NCI-H510A treated with DMSO at 0.1 percent for 48 hours (cell line): Measurements from ENCODE around the gene FUT8.
"Not testable (repeated sequence)": the region's sequence is repeated elsewhere in the genome, so short reads cannot be mapped to it uniquely, and the experiment has no call there.

Experiments used
- DNase-seq: peaks from one replicate; lab custom pipeline; 2025; lab: John Stamatoyannopoulos, UW

FUT8 gene

GRCh38 chr14:65453807-65454480 is 41.4 kb downstream of the FUT8 start:
- DNase-seq = no peak

GRCh38 chr14:65456247-65456646 is 43.7 kb downstream of the FUT8 start:
- DNase-seq = no peak

- no peak for DNase-seq
Observed at GRCh38 chr14:65461730-65462129, 49.2 kb downstream of the FUT8 start.

- DNase-seq = no peak
Observed at GRCh38 chr14:65462411-65462810, 49.9 kb downstream of the FUT8 start.

- DNase-seq = peak; percentile 33
Observed at GRCh38 chr14:65465584-65465983, 53.1 kb downstream of the FUT8 start.

GRCh38 chr14:65467926-65468325 is 55.4 kb downstream of the FUT8 start:
- DNase-seq = not testable (repeated sequence)

GRCh38 chr14:65469903-65470302 is 57.4 kb downstream of the FUT8 start:
- DNase-seq = no peak

- DNase-seq = no peak
Observed at GRCh38 chr14:65470404-65470880, 57.9 kb downstream of the FUT8 start.

GRCh38 chr14:65471038-65471878 is 58.7 kb downstream of the FUT8 start:
- DNase-seq = no peak

GRCh38 chr14:65472189-65472588 is 59.7 kb downstream of the FUT8 start:
- peak; percentile 73 for DNase-seq

GRCh38 chr14:65476273-65476941 is 63.9 kb downstream of the FUT8 start:
- DNase-seq = no peak

GRCh38 chr14:65476942-65477318 is 64.4 kb downstream of the FUT8 start:
- no peak for DNase-seq

GRCh38 chr14:65478017-65478416 is 65.5 kb downstream of the FUT8 start:
- no peak for DNase-seq

- DNase-seq = peak; percentile 56
Observed at GRCh38 chr14:65478596-65478995, 66.1 kb downstream of the FUT8 start.

GRCh38 chr14:65479386-65479785 is 66.9 kb downstream of the FUT8 start:
- no peak for DNase-seq

- DNase-seq = no peak
Observed at GRCh38 chr14:65482757-65483438, 70.4 kb downstream of the FUT8 start.

GRCh38 chr14:65483647-65484046 is 71.1 kb downstream of the FUT8 start:
- DNase-seq = no peak

- no peak for DNase-seq
Observed at GRCh38 chr14:65485516-65485915, 73.0 kb downstream of the FUT8 start.

- no peak for DNase-seq
Observed at GRCh38 chr14:65486863-65487262, 74.3 kb downstream of the FUT8 start.

- DNase-seq = no peak
Observed at GRCh38 chr14:65487783-65488494, 75.4 kb downstream of the FUT8 start.

GRCh38 chr14:65491274-65491673 is 78.7 kb downstream of the FUT8 start:
- no peak for DNase-seq

- no peak for DNase-seq
Observed at GRCh38 chr14:65492266-65492665, 79.7 kb downstream of the FUT8 start.
